AG09309 (cell line): ENCODE data around the gene JPH2.
A peak's percentile ranks its signal among the peaks of the same experiment; 100 is the strongest.

ENCODE experiments used
- DNase-seq: peaks from one replicate; pipeline ENCODE4 v3.0.0-alpha.2; 2010; ENCODE audit warnings: low read depth
- H3K4me3 ChIP-seq: 2 replicates; pipeline ENCODE4 v1.5.1; 2011; ENCODE audit warnings: mild to moderate bottlenecking, low read depth, low read length, moderate library complexity; ENCODE audit not compliant: control insufficient read depth
- CTCF ChIP-seq: IDR thresholded peaks from 2 replicates; pipeline ENCODE4 v1.5.1; 2011; ENCODE audit warnings: mild to moderate bottlenecking, low read depth, low read length, inconsistent platforms; ENCODE audit not compliant: insufficient read depth, control insufficient read depth; ENCODE audit errors: missing control alignments

The JPH2 gene

GRCh38 chr20:44188752-44189151, 1.8 kb upstream of the JPH2 start:
- no peak overlapping the region for H3K4me3 ChIP-seq
- TF ChIP-seq CTCF: no peak
- DNase-seq: no peak

GRCh38 chr20:44187772-44188709, 1.1 kb upstream of the JPH2 start:
- DNase-seq: no peak
- TF ChIP-seq CTCF: no peak
- H3K4me3 ChIP-seq: peak overlapping the region; percentile 52

- H3K4me3 ChIP-seq: peak overlapping the region; percentile 52
- no peak for DNase-seq
- no peak for TF ChIP-seq CTCF
Observed at GRCh38 chr20:44186674-44187053, 324 bp downstream of the JPH2 start.

- peak overlapping the region; percentile 52 for H3K4me3 ChIP-seq
- no peak for TF ChIP-seq CTCF
- DNase-seq: no peak
Observed at GRCh38 chr20:44186201-44186600, 787 bp downstream of the JPH2 start.

- no peak for DNase-seq
- no peak for TF ChIP-seq CTCF
- H3K4me3 ChIP-seq: no peak overlapping the region
Observed at GRCh38 chr20:44185574-44185973, 1.4 kb downstream of the JPH2 start.

GRCh38 chr20:44183282-44183681, 3.7 kb downstream of the JPH2 start:
- no peak overlapping the region for H3K4me3 ChIP-seq
- TF ChIP-seq CTCF: no peak
- no peak for DNase-seq
